ENCODE data around the gene RASGEF1B. TPM values are rescaled to one million over a fixed set of nuclear protein-coding genes. Genes with fewer than 3 reads are reported as not detected.

RASGEF1B gene
- total and polyA plus RNA-seq, 7 donors: 1.9 to 4.2 (median 2.5) TPM

DNA sequence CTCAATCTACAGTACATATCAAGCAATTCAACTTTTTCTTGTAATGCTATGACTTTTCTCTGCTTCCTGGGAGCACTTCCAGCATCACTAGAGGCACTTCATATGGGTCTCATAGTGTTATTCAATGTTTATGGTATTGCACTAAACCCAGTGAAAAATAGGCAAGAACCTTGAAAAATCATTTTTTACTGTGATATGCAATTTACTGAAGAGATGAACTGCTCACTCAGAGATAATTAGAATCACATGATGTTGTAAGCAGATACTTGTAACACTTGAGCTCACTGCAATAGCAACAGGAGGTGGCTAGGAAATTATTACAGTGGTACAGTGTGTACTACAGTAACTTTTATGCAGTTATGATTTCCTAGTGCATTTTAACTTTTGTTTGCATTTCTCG is 93.3 kb downstream of the RASGEF1B start:
- intact Hi-C loops (cut with DNase I): no loop called here
- DNase-seq (no peak), ATAC-seq (no peak)
- H3K27ac ChIP-seq: no peak overlapping the region
- H3K4me1 ChIP-seq: no peaks in the 10 kb centered on the region
- TF ChIP-seq, protein P1, sequence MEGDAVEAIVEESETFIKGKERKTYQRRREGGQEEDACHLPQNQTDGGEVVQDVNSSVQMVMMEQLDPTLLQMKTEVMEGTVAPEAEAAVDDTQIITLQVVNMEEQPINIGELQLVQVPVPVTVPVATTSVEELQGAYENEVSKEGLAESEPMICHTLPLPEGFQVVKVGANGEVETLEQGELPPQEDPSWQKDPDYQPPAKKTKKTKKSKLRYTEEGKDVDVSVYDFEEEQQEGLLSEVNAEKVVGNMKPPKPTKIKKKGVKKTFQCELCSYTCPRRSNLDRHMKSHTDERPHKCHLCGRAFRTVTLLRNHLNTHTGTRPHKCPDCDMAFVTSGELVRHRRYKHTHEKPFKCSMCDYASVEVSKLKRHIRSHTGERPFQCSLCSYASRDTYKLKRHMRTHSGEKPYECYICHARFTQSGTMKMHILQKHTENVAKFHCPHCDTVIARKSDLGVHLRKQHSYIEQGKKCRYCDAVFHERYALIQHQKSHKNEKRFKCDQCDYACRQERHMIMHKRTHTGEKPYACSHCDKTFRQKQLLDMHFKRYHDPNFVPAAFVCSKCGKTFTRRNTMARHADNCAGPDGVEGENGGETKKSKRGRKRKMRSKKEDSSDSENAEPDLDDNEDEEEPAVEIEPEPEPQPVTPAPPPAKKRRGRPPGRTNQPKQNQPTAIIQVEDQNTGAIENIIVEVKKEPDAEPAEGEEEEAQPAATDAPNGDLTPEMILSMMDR (IDR thresholded peaks at IDR 0.05): no peak
- H3K36me3 ChIP-seq (ENCODE audit: insufficient read depth in 1 of 2, low read depth in 1 of 2): no peaks in the 10 kb centered on the region
- no peak overlapping the region for H3K4me3 ChIP-seq
- no peaks in the 10 kb centered on the region for H3K9me3 ChIP-seq
- 80 to 88% (median 88%) methylated on average over 1 of the region's 1 CpG for WGBS, 3 donors
- H3K27me3 ChIP-seq (ENCODE audit: insufficient read depth in 3 of 3, low read length in 2 of 3): no peaks in the 10 kb centered on the region

DNA sequence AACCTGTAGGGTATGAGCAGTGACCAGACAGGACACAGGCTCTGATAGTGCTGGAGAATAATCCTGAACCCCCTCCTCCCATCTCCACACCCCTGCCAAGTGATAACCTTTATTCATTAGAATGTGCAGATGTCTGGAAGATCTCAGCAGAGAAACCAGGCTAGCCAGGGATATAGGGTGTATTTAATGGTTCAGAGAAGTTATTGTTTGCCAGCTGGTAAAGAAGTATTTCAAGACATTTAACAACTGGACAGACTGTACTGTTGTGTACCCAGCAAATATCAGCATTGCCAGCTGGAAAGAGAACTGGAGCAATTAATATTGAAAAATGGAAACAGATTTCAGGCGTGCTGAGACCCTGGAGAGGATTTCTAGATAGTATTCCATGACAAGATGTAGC is 94.5 kb downstream of the RASGEF1B start:
- intact Hi-C loops (cut with DNase I): no loop called here
- Histone ChIP-seq H3K4me1 (no peaks in the 10 kb centered on the region), H3K9me3 (no peaks in the 10 kb centered on the region), H3K27me3 (ENCODE audit: insufficient read depth in 3 of 3, low read length in 2 of 3) (no peaks in the 10 kb centered on the region), H3K36me3 (ENCODE audit: insufficient read depth in 1 of 2, low read depth in 1 of 2) (no peaks in the 10 kb centered on the region), H3K27ac (no peak overlapping the region), H3K4me3 (no peak overlapping the region)
- DNase-seq (no peak), ATAC-seq (no peak)
- 15 to 33% (median 32%) methylated on average over 1 of the region's 1 CpG for WGBS, 3 donors
- TF ChIP-seq, protein P1 (IDR thresholded peaks at IDR 0.05): no peak

DNA sequence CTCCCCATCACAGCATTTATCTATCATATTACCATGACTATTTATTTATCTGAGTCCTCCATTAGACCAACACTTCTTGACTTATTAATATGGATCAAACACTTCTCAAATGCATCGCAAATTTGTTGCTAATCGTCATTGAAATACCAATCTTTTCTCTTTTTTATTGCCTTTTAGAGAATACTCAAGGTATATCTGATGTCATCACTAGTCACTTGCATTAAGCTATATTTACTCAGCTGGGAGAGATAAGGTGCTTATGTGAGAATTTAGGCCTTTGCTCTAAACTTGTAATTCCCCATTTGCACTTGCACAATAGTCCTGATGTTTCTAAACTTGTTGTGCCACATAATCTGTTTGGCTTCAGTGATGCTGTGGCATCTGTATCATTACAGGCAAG is 95.0 kb downstream of the RASGEF1B start:
- H3K27ac ChIP-seq: no peak overlapping the region
- no peaks in the 10 kb centered on the region for H3K4me1 ChIP-seq
- 90 to 91% (median 90%) methylated on average over 2 of the region's 2 CpGs for WGBS, 3 donors
- TF ChIP-seq, protein P1 (IDR thresholded peaks at IDR 0.05): no peak
- no peak for ATAC-seq
- H3K4me3 ChIP-seq: no peak overlapping the region
- H3K9me3 ChIP-seq: no peaks in the 10 kb centered on the region
- no peak for DNase-seq
- H3K36me3 ChIP-seq (ENCODE audit: insufficient read depth in 1 of 2, low read depth in 1 of 2): no peaks in the 10 kb centered on the region
- no peaks in the 10 kb centered on the region for H3K27me3 ChIP-seq (ENCODE audit: insufficient read depth in 3 of 3, low read length in 2 of 3)
- intact Hi-C loops (cut with DNase I): no loop called here

Measured in psoas muscle (tissue), 8 donors.